Upper lobe of left lung (tissue), 6 donors: Measurements from ENCODE around the gene DNASE1L1. TPM values are rescaled to one million over a fixed set of nuclear protein-coding genes. Genes with fewer than 3 reads are reported as not detected.
A peak's percentile ranks its signal among the peaks of the same experiment; 100 is the strongest.

Experiments used
- ATAC-seq, 2 donors: fragments of 200-7000 bp; cut with Tn5 transposase; one replicate each; pipeline ENCODE4 v1.9.1; 2022; ENCODE audit warnings: mild to moderate bottlenecking in 2 of 2, moderate library complexity in 2 of 2; ENCODE audit not compliant: low FRiP score in 2 of 2
- DNase-seq, 2 donors: peaks; one replicate each; pipeline ENCODE4 v3.0.0-alpha.2; 2019 to 2020
- H3K27ac ChIP-seq, 4 donors: fragments of 200-600 bp; sonication (generic); one replicate each; pipeline ENCODE4 v1.5.1; 2016 to 2019
- H3K27me3 ChIP-seq, 4 donors: fragments of 200-600 bp; sonication (generic); one replicate each; pipeline ENCODE4 v1.5.1; 2017 to 2019
- H3K36me3 ChIP-seq, 4 donors: fragments of 200-600 bp; sonication (generic); one replicate each; pipeline ENCODE4 v1.5.1; 2016 to 2019
- H3K4me1 ChIP-seq, 4 donors: fragments of 200-600 bp; sonication (generic); one replicate each; pipeline ENCODE4 v1.5.1; 2018 to 2019
- H3K4me3 ChIP-seq, 4 donors: fragments of 200-600 bp; sonication (generic); one replicate each; pipeline ENCODE4 v1.5.1; 2017 to 2019; ENCODE audit warnings: mild to moderate bottlenecking in 2 of 4, moderate library complexity in 1 of 4
- H3K9me3 ChIP-seq, 4 donors: fragments of 200-600 bp; sonication (generic); one replicate each; pipeline ENCODE4 v1.5.1; 2018 to 2019
- EP300 ChIP-seq, 4 donors: sonication (generic); formaldehyde crosslinking; IDR thresholded peaks; one replicate each; pipeline ENCODE4 v1.5.1; 2017; ENCODE audit warnings: antibody characterized with exemption in 4 of 4, control low read depth in 2 of 4
- POLR2A ChIP-seq, 4 donors: fragments of 450-650 bp; IDR thresholded peaks; one replicate each; pipeline ENCODE4 v1.5.1; 2016 to 2017; ENCODE audit warnings: antibody characterized with exemption in 4 of 4, mild to moderate bottlenecking in 2 of 4
- POLR2AphosphoS5 ChIP-seq, 2 donors: sonication (generic); formaldehyde crosslinking; IDR thresholded peaks; one replicate each; pipeline ENCODE4 v1.5.1; 2017; ENCODE audit warnings: antibody characterized with exemption in 2 of 2
- WGBS, 2 donors: methylation state at CpG; one replicate each; pipeline ENCODE4 v1.1.5; 2017 to 2018; 5-methylcytosine and 5-hydroxymethylcytosine counted together
- total RNA-seq, 6 donors: library from RNA; depleted of rRNA in 4 of 6; stranded (reverse); fragments of >200 nt in 4 of 6; gene quantifications; one replicate each; pipeline versions ENCODE4 v1.1.0 to v1.2.1, GENCODE V29; 2016 to 2021
- TF ChIP-seq, protein P1 (sequence below), 6 experiments: fragments of 450-650 bp in 4 of 6; fragments of 200-600 bp in 2 of 6; sonication (generic) in 2 of 6; IDR thresholded peaks; one replicate each; pipeline ENCODE4 v1.5.1; 2016 to 2019; ENCODE audit warnings: antibody characterized with exemption in 6 of 6
- donor health status: DM: no; HTN: no; CAD: no; lungs with moderate emphysema.
- donor health status: DM: no; HTN: yes; CAD: no; lungs with severe emphysema.

DNASE1L1 gene
- total RNA-seq, 6 donors from 2014 or later: 18.9 to 55.5 (median 48.2) TPM

DNA sequence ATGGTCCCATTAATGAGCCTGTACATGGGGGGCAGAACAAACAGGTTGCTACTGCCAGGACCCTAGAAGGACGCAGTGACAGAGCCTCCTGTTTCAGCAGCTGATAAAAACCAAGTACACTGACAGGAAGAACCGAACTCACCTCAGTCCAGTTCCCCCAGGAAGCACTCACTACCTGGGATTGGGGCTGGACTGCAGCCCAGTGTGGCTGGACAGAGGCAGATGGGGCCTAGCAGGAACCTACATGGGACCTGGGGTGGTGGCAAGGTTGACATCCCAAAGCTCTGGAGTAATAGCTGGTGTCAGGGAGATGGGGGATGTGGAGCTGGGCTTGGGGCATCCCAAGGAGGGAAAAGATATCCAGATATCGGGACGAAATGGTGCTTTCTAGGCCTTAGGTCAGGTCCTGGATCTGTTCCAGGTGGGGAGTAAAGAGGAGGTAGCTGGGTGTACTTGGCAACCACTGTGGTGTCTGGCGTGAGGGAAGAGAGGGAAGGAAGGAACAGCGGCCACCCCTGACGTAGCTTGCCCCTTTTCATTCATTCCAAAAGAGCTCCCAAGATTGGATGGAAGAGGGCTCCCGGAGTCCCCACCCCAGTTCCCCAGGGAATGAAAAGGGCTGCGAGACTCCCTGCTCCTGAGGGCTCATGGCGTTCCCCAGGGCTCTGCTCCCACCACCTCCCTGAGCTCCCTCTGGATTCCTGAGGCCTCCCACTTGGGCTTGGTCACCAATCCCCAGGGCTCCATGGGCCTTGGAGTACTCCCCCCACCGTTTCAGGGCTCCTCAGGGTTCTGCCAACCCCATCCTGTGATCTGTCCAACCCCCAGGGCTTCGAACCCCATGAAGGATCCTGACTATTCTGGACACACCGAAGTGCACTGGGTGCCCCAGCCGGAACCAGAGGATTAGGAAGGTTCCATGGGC lies 25.4 kb downstream of the DNASE1L1 start:
- peaks cover 0 to 4% (median 0%) of the 10 kb centered on the region in 4 donors for H3K36me3 ChIP-seq
- no peaks in the 10 kb centered on the region for H3K27me3 ChIP-seq
- ATAC-seq (no peak), DNase-seq (no peak)
- H3K9me3 ChIP-seq: peaks cover 0 to 9% (median 0%) of the 10 kb centered on the region in 4 donors
- TF ChIP-seq, protein P1, sequence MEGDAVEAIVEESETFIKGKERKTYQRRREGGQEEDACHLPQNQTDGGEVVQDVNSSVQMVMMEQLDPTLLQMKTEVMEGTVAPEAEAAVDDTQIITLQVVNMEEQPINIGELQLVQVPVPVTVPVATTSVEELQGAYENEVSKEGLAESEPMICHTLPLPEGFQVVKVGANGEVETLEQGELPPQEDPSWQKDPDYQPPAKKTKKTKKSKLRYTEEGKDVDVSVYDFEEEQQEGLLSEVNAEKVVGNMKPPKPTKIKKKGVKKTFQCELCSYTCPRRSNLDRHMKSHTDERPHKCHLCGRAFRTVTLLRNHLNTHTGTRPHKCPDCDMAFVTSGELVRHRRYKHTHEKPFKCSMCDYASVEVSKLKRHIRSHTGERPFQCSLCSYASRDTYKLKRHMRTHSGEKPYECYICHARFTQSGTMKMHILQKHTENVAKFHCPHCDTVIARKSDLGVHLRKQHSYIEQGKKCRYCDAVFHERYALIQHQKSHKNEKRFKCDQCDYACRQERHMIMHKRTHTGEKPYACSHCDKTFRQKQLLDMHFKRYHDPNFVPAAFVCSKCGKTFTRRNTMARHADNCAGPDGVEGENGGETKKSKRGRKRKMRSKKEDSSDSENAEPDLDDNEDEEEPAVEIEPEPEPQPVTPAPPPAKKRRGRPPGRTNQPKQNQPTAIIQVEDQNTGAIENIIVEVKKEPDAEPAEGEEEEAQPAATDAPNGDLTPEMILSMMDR (IDR thresholded peaks at IDR 0.05): no peak
- TF ChIP-seq POLR2A (IDR thresholded peaks at IDR 0.05) (no peak), EP300 (IDR thresholded peaks at IDR 0.05) (no peak), POLR2AphosphoS5 (IDR thresholded peaks at IDR 0.05) (no peak)
- peaks cover 0 to 10% (median 3%) of the 10 kb centered on the region in 4 donors for H3K4me1 ChIP-seq
- H3K27ac ChIP-seq: no peak overlapping the region
- WGBS, 2 donors: 70 to 76% methylated on average over 2 to 14 of the region's 14 CpGs
- no peak overlapping the region for H3K4me3 ChIP-seq

DNA sequence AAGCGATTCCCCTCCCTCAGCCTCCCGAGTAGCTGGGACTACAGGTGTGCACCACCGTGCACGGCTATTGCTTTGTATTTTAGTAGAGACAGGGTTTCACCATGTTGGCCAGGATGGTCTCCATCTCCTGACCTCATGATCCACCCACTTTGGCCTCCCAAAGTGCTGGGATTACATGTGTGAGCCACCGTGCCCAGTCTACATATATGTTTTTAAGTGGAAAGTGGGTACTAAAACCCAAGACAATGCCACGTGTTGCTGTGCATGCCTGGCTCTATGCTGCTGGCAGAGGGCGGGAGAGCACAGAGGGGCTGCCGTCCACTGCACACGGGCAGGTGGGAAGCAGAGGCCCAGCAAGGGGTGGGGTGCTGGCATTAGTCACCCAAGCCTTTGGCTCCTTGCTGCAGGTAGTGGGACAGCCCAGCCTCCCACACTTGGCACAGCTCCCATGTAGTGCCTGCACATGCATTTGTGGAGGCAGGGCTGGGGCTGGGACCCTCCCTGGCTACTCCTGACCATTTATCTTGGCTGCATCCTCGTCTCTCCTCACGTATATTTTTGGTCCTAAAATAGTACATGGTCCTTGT lies 26.5 kb downstream of the DNASE1L1 start:
- DNase-seq: no peak
- Histone ChIP-seq H3K9me3 (peaks cover 0 to 13% (median 0%) of the 10 kb centered on the region in 4 donors), H3K36me3 (peaks cover 0 to 4% (median 0%) of the 10 kb centered on the region in 4 donors), H3K4me3 (no peak overlapping the region), H3K4me1 (peaks cover 4 to 11% (median 7%) of the 10 kb centered on the region in 4 donors), H3K27ac (no peak overlapping the region), H3K27me3 (no peaks in the 10 kb centered on the region)
- ATAC-seq: no peak
- TF ChIP-seq EP300 (IDR thresholded peaks at IDR 0.05): no peak
- TF ChIP-seq, protein P1 (IDR thresholded peaks at IDR 0.05): no peak
- no peak for TF ChIP-seq POLR2A (IDR thresholded peaks at IDR 0.05)
- no peak for TF ChIP-seq POLR2AphosphoS5 (IDR thresholded peaks at IDR 0.05)
- WGBS, 2 donors: 82 to 89% methylated on average over 4 to 7 of the region's 11 CpGs

DNA sequence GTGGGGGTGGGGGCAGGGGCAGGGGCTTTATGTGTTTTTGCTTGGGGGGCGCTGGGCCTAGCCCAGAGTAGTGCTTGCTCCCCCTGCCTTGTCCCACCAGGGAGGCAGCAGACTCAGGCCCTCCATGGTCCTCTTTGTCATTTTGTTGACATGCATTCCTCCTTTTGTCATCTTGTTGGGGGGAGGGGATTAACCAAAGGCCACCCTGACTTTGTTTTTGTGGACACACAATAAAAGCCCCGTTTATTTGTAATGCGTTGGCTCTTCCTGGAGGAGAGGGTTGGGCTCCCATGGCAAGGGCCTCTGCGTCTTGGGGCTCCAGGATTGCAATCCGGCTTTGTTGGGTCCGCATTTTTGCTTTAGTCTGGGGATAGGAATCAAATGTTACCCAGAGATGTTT lies 27.8 kb downstream of the DNASE1L1 start:
- DNase-seq (no peak), ATAC-seq (no peak)
- H3K36me3 ChIP-seq: peaks cover 0 to 4% (median 0%) of the 10 kb centered on the region in 4 donors
- WGBS, 2 donors: 50 to 67% methylated on average over 2 to 6 of the region's 6 CpGs
- TF ChIP-seq POLR2AphosphoS5 (IDR thresholded peaks at IDR 0.05) (no peak), POLR2A (IDR thresholded peaks at IDR 0.05) (no peak), EP300 (IDR thresholded peaks at IDR 0.05) (no peak)
- TF ChIP-seq, protein P1 (IDR thresholded peaks at IDR 0.05): no peak
- H3K4me1 ChIP-seq: peaks cover 4 to 11% (median 9%) of the 10 kb centered on the region in 4 donors
- no peak overlapping the region for H3K27ac ChIP-seq
- no peaks in the 10 kb centered on the region for H3K27me3 ChIP-seq
- H3K4me3 ChIP-seq: no peak overlapping the region
- peaks cover 0 to 13% (median 0%) of the 10 kb centered on the region in 4 donors for H3K9me3 ChIP-seq

DNA sequence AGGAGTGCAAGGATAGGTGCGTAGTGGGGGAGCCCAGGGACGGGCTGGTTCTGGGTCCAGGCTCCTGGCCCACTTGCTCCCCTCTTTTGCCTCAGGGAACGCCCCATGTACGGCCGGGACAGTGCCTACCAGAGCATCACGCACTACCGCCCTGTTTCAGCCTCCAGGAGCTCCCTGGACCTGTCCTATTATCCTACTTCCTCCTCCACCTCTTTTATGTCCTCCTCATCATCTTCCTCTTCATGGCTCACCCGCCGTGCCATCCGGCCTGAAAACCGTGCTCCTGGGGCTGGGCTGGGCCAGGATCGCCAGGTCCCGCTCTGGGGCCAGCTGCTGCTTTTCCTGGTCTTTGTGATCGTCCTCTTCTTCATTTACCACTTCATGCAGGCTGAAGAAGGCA lies 28.3 kb downstream of the DNASE1L1 start:
- no peak for TF ChIP-seq POLR2AphosphoS5 (IDR thresholded peaks at IDR 0.05)
- TF ChIP-seq EP300 (IDR thresholded peaks at IDR 0.05): no peak
- TF ChIP-seq POLR2A (IDR thresholded peaks at IDR 0.05): no peak
- TF ChIP-seq, protein P1 (IDR thresholded peaks at IDR 0.05): no peak
- 73 to 84% methylated on average over 9 to 14 of the region's 14 CpGs for WGBS, 2 donors
- DNase-seq (no peak), ATAC-seq (no peak)
- Histone ChIP-seq H3K36me3 (peaks cover 0 to 4% (median 0%) of the 10 kb centered on the region in 4 donors), H3K4me3 (peak overlapping the region in 1 of 4 donors; percentile 72), H3K27ac (no peak overlapping the region), H3K9me3 (peaks cover 0 to 13% (median 0%) of the 10 kb centered on the region in 4 donors), H3K4me1 (peaks cover 4 to 11% (median 9%) of the 10 kb centered on the region in 4 donors), H3K27me3 (no peaks in the 10 kb centered on the region)
